GM19467 (cell line): ENCODE measurements around the gene NDUFAF3.
A peak's percentile ranks its signal among the peaks of the same experiment; 100 is the strongest.
"Not testable (repeated sequence)": the region's sequence is repeated elsewhere in the genome, so short reads cannot be mapped to it uniquely, and the experiment has no call there.

Experiments used
- ATAC-seq: cut with Tn5 transposase; IDR thresholded peaks from one replicate; pipeline ENCODE4 v1.9.1; 2021; ENCODE audit warnings: mild to moderate bottlenecking, moderate library complexity; ENCODE audit not compliant: unreplicated experiment

Gene NDUFAF3

GRCh38 chr3:48999085-48999858, 22.6 kb upstream of the NDUFAF3 start:
- no peak for ATAC-seq

DNA sequence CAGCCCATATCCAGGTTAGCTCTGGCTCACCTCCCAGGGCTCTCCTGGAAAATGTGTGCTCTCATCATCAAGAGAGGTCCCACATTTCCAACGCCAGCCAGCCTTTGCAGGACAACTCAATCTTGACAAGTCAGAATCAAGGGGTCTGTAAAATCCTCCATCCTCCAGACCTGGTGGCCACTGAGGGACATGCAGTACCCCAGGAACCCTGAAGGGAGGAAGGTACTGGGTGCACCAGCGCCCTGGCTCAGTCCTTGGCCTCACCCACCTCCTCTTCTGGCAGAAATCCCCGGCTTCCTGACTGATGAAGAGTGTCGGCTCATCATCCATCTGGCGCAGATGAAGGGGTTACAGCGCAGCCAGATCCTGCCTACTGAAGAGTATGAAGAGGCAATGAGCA, 20.8 kb upstream of the NDUFAF3 start:
- no peak for ATAC-seq

DNA sequence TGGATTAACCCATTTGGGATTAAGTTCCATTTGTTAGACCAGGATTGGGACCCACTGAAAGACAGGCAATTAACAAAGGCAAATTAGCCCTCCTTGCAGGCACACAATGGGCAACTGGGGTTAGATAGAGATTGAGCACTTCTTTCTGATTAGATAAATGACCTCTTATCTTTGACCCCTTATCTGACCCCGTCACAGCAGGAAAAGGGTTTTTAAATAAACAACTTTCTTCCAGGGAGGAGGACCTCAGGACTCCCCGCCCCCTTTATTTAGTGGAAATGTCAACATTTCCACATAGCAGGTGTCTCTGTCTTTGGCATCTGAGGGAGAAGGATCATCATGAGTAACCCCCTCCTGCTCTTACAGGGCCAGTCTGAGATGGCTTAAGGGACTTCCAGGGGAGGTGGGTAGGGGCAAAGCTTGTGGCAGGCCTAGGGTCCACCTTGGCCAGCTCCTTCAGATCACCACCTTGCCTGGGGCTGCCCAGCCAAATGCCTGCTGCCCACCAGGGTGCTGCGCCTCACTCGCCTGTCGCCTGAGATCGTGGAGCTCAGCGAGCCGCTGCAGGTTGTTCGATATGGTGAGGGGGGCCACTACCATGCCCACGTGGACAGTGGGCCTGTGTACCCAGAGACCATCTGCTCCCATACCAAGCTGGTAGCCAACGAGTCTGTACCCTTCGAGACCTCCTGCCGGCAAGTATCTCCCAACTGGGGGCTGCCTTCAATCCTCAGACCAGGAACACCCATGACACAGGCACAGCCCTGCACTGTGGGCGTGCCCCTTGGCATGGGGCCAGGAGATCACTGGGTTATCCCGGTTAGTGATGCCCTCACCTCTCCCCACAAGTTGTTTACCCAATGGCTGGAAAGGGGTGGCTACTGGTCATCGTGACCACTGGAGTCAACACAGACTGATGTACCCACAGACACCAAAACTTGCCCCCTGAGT, 17.3 kb upstream of the NDUFAF3 start:
- no peak for ATAC-seq

DNA sequence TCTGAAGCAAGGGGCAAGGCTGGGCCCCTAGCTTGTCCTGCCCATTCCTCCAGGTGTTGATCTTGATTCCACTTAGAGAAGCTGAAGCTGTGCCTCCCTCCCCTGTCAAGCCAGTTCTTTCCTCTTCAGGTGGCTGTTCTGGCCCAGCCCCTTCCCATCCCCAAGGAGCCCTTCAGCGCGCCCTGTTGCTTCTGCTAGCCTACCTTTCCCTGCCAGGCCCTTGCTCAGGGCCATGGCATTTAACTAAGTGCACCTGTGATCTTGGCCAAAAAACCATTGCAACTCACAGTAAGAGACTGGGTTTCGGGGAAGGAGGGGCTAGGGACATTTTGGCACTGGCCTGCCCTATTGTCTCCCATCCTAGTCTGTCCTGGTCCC, 16.6 kb upstream of the NDUFAF3 start:
- no peak for ATAC-seq

- no peak for ATAC-seq
Observed at GRCh38 chr3:49005998-49006397, 15.9 kb upstream of the NDUFAF3 start.

- ATAC-seq, result no peak
Observed at GRCh38 chr3:49006408-49007067, 15.4 kb upstream of the NDUFAF3 start.

DNA sequence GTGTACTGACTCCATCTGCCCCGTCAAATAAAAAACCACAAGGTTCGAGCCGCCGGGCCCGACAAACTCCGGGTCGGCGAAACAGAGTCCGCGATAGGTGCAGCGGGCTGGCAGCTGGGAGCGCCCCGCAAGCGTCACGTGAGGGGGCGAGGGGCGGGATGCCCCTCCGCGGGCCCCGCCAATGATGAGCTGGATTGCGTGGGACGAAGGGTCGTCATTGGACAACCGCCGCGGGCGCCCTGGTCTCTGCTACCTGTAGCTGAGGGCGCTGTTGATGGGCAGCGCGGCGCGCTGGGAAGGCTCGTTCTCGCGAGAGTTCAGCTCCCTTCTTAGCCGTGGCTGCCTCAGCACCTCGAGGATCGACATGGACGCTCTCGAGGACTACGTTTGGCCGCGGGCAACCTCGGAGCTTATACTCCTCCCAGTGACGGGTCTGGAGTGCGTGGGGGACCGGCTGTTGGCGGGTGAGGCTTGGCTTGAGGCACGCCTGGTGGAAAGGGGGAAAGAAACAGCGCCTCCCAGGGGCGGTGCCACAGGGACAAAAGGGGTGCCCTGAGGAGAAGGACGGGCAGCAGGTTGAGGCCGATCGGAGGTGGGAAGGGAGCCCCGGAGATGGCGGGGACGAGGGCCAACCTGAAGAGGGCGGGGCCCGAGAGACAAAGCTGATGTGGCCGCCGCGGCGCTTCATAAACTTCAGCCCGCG, 14.7 kb upstream of the NDUFAF3 start, which contains the start of gene WDR6:
Gene WDR6 (plus strand): TSS at position 324 of the 703 bp plus-strand sequence. CDS start 41 bp downstream, at position 365.
- ATAC-seq, result peak; percentile 83

DNA sequence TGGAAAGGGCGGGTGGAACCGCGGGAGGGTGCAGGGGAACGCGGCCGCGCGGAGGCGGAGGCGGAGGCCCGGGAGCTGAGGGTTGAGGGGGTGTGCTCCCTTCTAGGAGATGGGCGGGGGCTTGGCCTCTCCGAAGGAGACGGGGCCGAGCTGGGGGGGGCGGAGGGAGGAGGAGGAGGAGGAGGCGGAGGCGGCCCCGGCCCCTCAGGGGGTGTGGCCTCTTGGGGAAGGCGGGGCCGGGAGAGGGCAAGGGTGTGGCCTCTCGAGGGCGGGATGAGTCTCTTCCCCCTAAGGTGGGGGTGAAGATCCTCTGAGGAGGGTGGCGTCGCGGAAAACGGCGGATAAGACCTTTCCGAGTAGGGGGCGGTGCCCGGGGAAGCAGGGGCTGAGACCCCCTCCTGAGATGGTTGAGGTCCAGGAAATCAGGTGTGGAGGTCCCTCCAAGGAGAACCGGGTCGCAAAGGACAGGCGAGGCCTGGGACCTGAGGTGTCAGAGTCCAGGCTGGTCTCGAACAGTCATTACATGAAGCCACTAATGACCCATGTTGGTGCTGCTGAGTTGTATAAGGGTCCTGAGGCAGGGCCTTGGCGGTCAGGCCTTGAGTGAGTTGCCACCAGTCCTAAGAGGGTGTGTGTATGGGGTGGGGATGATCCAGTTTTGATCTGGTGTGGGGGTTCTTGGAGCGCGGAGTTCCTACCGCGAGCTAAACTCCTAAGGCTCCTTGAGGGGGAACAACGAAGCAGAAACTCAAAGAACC, 14.0 kb upstream of the NDUFAF3 start:
- ATAC-seq, result peak; percentile 37

DNA sequence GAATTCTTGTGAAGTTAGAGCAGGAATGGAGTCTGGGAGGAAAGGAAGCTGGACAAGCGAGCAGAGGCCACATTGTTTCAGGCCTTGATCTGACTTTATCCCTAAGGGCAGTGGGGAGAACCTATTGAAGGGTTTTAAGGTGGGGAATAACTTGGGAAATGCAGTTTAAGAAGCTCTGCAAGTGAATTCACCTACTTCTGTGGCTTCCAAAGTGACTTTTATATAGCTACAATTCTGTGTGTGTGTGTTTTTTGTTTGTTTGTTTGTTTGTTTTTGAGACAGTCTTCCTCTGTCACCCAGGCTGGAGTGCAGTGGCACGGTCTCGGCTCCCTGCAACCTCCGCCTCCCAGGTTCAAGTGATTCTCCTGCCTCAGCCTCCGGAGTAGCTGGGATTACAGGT, 13.3 kb upstream of the NDUFAF3 start:
- not testable (repeated sequence) for ATAC-seq

DNA sequence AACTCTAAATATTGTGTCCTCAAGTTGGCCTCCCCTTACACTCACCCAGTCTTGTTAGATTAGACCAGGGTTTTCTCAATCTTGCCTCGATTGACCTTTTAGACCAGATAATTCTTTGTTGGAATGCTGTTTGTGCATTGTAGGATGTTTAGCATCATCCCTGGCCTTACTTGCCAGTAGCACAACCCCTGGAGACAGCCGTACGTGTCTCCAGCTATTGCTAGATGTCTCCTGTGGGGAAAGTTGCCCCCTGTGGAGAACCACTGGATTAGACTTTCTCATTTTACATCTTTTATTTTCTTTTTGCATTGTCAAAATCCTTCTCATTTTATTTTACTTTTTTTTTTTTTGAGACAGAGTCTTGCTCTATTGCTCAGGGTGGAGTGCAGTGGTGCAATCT, 12.5 kb upstream of the NDUFAF3 start:
- ATAC-seq, result no peak

DNA sequence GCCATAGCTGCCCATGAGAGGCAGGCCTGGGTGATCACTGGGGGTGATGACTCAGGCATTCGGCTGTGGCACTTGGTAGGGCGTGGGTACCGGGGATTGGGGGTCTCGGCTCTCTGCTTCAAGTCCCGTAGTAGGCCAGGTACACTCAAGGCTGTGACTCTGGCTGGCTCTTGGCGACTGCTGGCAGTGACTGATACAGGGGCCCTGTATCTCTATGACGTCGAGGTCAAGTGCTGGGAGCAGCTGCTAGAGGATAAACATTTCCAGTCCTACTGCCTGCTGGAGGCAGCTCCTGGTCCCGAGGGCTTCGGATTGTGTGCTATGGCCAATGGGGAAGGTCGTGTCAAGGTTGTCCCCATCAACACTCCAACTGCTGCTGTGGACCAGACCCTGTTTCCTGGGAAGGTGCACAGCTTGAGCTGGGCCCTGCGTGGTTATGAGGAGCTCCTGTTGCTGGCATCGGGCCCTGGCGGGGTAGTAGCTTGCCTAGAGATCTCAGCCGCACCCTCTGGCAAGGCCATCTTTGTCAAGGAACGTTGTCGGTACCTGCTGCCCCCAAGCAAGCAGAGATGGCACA, 9.4 kb upstream of the NDUFAF3 start:
- no peak for ATAC-seq

DNA sequence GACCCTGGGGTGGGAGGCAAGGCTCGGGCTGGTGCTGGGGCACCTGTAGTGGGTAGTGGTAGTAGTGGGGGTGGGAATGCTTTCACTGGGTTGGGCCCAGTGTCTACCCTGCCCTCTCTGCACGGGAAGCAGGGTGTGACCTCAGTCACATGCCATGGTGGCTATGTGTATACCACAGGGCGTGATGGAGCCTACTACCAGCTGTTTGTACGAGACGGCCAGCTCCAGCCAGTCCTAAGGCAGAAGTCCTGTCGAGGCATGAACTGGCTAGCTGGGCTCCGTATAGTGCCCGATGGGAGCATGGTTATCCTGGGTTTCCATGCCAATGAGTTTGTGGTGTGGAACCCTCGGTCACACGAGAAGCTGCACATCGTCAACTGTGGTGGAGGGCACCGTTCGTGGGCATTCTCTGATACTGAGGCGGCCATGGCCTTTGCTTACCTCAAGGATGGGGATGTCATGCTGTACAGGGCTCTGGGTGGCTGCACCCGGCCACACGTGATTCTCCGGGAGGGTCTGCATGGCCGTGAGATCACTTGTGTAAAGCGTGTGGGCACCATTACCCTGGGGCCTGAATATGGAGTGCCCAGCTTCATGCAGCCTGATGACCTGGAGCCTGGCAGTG, 8.7 kb upstream of the NDUFAF3 start:
- no peak for ATAC-seq

DNA sequence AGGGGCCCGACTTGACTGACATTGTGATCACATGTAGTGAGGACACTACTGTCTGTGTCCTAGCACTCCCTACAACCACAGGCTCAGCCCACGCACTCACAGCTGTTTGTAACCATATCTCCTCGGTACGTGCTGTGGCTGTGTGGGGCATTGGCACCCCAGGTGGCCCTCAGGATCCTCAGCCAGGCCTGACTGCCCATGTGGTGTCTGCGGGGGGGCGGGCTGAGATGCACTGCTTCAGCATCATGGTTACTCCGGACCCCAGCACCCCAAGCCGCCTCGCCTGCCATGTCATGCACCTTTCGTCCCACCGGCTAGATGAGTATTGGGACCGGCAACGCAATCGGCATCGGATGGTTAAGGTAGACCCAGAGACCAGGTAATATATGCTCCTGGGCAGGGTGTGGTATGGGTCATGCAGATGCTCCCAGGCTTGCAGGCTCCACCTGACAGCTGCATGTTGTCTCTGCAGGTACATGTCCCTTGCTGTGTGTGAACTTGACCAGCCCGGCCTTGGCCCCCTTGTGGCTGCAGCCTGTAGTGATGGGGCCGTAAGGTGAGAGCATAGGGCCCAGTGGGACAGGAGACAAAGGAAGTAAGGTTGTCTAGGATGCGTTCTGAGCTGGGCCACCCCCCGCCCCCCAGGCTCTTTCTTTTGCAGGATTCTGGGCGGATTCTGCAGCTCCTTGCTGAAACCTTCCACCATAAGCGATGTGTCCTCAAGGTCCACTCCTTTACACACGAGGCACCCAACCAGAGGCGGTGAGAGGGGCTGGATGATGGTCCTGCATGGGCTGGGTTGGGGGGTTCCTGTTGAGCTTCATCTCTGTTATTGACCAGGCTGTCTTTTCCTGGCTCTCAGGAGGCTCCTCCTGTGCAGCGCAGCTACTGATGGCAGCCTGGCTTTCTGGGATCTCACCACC, 7.9 kb upstream of the NDUFAF3 start:
- ATAC-seq, result no peak

- no peak for ATAC-seq
Observed at GRCh38 chr3:49015072-49015471, 6.8 kb upstream of the NDUFAF3 start.

GRCh38 chr3:49015765-49016164, 6.2 kb upstream of the NDUFAF3 start:
- ATAC-seq, result no peak

DNA sequence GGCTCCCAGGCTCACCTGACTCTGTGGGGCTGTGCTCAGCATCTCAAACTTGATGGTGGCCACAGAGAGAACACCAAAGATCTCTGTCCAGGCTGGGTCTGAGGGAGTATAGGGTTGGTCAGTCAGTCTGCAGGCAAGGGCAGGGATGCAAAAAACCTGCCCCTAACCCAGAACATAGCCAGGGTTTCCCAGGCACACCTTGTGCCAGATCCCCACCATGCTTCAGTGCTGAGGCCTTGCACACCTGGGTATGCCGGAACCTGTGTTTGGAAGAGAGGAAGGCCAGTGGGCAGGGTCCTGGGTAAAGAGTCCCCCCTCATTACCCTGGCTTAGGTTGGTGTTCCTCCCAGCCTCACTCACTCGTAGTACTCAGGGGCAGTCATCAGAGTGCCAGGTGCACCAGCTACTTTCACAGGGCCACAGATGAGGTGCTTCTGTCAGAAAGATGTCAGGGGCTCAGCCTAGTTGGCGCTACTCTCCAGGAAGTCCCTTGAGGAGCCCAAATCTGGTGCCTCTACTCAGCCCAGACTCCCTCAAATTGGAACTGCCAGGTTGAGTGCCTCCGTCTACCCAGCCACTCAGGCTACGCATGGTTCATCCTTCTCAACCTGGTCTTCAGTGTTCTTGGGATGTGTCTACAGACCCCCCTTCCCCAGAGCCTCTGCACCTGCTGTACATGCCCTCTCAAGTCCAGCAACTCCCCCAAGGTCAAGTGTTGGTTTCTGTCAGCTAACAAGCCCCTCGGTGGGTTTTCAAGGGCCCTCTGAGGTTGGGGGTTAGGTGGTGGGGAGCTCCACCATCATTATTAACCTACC, 5.3 kb upstream of the NDUFAF3 start:
- no peak for ATAC-seq

GRCh38 chr3:49017229-49017970, 4.5 kb upstream of the NDUFAF3 start:
- no peak for ATAC-seq
